WTC11 (cell line): Measurements from ENCODE around the gene BBS9. TPM values are rescaled to one million over a fixed set of nuclear protein-coding genes. Genes with fewer than 3 reads are reported as not detected.
"Not testable (repeated sequence)": the region's sequence is repeated elsewhere in the genome, so short reads cannot be mapped to it uniquely, and the experiment has no call there.

Experiments used
- ATAC-seq: fragments of 200-7000 bp; cut with Tn5 transposase; 2 replicates; pipeline ENCODE4 v1.10.0; 2021; ENCODE audit warnings: mild to moderate bottlenecking, moderate library complexity
- CTCF ChIA-PET: fragments of 300-600 bp; sonication (Branson Sonifier 250); formaldehyde crosslinking; loops from one replicate; lab custom pipeline; 2021; ENCODE audit warnings: antibody characterized with exemption; lab: Charles Lee
- POLR2A ChIA-PET: fragments of 350-600 bp; sonication (Branson Sonifier 250); formaldehyde crosslinking; loops from one replicate; lab custom pipeline; 2021; ENCODE audit warnings: antibody characterized with exemption; lab: Charles Lee
- DNase-seq: peaks from one replicate; pipeline ENCODE4 v3.0.0; 2021; ENCODE audit warnings: low spot score
- H3K27ac Mint-ChIP-seq: 2 replicates; pipeline ENCODE4 v1.8.0; 2021; ENCODE audit warnings: mixed read lengths
- H3K27me3 Mint-ChIP-seq: 2 replicates; pipeline ENCODE4 v1.8.0; 2021; ENCODE audit warnings: low read depth, mild to moderate bottlenecking, moderate library complexity, mixed read lengths
- H3K36me3 Mint-ChIP-seq: 2 replicates; pipeline ENCODE4 v1.8.0; 2021; ENCODE audit warnings: mixed read lengths
- H3K4me1 Mint-ChIP-seq: 2 replicates; pipeline ENCODE4 v1.8.0; 2022; ENCODE audit warnings: mixed read lengths
- H3K4me3 Mint-ChIP-seq: 2 replicates; pipeline ENCODE4 v1.8.0; 2021; ENCODE audit warnings: mild to moderate bottlenecking, moderate library complexity, mixed read lengths
- H3K9me3 Mint-ChIP-seq: 2 replicates; pipeline ENCODE4 v1.8.0; 2021; ENCODE audit warnings: mixed read lengths
- ATF2 ChIP-seq: sonication (generic); formaldehyde crosslinking; IDR thresholded peaks from 2 replicates; pipeline ENCODE4 v1.8.1; 2022; ENCODE audit warnings: low read depth, missing genetic modification reagents, borderline replicate concordance
- ATF6 ChIP-seq: sonication (generic); formaldehyde crosslinking; IDR thresholded peaks from 2 replicates; pipeline ENCODE4 v1.8.1; 2023; ENCODE audit warnings: mild to moderate bottlenecking, missing genetic modification reagents
- CDX4 ChIP-seq: fragments of 250-450 bp; sonication (Bioruptor Pico); IDR thresholded peaks from 2 replicates; pipeline ENCODE4 v1.9.0; 2021; ENCODE audit warnings: moderate library complexity, mild to moderate bottlenecking, inconsistent platforms, borderline replicate concordance
- FOXP1 ChIP-seq: sonication (generic); formaldehyde crosslinking; IDR thresholded peaks from 2 replicates; pipeline ENCODE4 v1.8.0; 2022; ENCODE audit warnings: missing genetic modification reagents, mild to moderate bottlenecking, moderate library complexity, borderline replicate concordance
- PREB ChIP-seq: sonication (generic); formaldehyde crosslinking; IDR thresholded peaks from 2 replicates; pipeline ENCODE4 v1.8.1; 2022; ENCODE audit warnings: mild to moderate bottlenecking, missing genetic modification reagents, moderate library complexity, borderline replicate concordance
- ZNF317 ChIP-seq: sonication (generic); formaldehyde crosslinking; IDR thresholded peaks from 2 replicates; pipeline ENCODE4 v1.8.1; 2023; ENCODE audit warnings: low read depth, mild to moderate bottlenecking, moderate library complexity, missing genetic modification reagents, borderline replicate concordance
- ZNF396 ChIP-seq: fragments of 250-450 bp; sonication (Bioruptor Pico); IDR thresholded peaks from 2 replicates; pipeline ENCODE4 v1.8.0; 2021; ENCODE audit warnings: mild to moderate bottlenecking, moderate library complexity, borderline replicate concordance
- ZNF671 ChIP-seq: fragments of 250-450 bp; sonication (Bioruptor Pico); IDR thresholded peaks from 2 replicates; pipeline ENCODE4 v1.8.0; 2021; ENCODE audit warnings: mild to moderate bottlenecking
- total RNA-seq: library from RNA; stranded (reverse); gene quantifications from 3 replicates; pipeline ENCODE4 v1.2.3, GENCODE V29; 2021
- TF ChIP-seq, protein P1 (sequence below): sonication (generic); formaldehyde crosslinking; IDR thresholded peaks from 2 replicates; pipeline ENCODE4 v1.8.0; 2023; ENCODE audit warnings: missing genetic modification reagents, mild to moderate bottlenecking, borderline replicate concordance
- TF ChIP-seq, protein P2 (sequence below): fragments of 250-450 bp; sonication (Bioruptor Pico); conservative IDR thresholded peaks from 2 replicates; pipeline ENCODE4 v1.9.0; 2021; ENCODE audit warnings: mild to moderate bottlenecking
- TF ChIP-seq, protein P3 (sequence below): sonication (generic); formaldehyde crosslinking; IDR thresholded peaks from 2 replicates; pipeline ENCODE4 v1.8.1; 2023; ENCODE audit warnings: mild to moderate bottlenecking, missing genetic modification reagents, moderate library complexity

Gene BBS9
- total RNA-seq, 1 experiment from 2014 or later: 56.6 TPM

GRCh38 chr7:33300742-33301141 is 171.4 kb downstream of the BBS9 start (continued):
- TF ChIP-seq PREB (CRISPR knock-in tag) (no peak), FOXP1 (CRISPR knock-in tag) (no peak), ATF2 (CRISPR knock-in tag) (no peak), ATF6 (CRISPR knock-in tag) (no peak), ZNF396 (CRISPR knock-in tag) (no peak), CDX4 (no peak), ZNF671 (CRISPR knock-in tag) (no peak), ZNF317 (CRISPR knock-in tag) (no peak)
- TF ChIP-seq, protein P1, sequence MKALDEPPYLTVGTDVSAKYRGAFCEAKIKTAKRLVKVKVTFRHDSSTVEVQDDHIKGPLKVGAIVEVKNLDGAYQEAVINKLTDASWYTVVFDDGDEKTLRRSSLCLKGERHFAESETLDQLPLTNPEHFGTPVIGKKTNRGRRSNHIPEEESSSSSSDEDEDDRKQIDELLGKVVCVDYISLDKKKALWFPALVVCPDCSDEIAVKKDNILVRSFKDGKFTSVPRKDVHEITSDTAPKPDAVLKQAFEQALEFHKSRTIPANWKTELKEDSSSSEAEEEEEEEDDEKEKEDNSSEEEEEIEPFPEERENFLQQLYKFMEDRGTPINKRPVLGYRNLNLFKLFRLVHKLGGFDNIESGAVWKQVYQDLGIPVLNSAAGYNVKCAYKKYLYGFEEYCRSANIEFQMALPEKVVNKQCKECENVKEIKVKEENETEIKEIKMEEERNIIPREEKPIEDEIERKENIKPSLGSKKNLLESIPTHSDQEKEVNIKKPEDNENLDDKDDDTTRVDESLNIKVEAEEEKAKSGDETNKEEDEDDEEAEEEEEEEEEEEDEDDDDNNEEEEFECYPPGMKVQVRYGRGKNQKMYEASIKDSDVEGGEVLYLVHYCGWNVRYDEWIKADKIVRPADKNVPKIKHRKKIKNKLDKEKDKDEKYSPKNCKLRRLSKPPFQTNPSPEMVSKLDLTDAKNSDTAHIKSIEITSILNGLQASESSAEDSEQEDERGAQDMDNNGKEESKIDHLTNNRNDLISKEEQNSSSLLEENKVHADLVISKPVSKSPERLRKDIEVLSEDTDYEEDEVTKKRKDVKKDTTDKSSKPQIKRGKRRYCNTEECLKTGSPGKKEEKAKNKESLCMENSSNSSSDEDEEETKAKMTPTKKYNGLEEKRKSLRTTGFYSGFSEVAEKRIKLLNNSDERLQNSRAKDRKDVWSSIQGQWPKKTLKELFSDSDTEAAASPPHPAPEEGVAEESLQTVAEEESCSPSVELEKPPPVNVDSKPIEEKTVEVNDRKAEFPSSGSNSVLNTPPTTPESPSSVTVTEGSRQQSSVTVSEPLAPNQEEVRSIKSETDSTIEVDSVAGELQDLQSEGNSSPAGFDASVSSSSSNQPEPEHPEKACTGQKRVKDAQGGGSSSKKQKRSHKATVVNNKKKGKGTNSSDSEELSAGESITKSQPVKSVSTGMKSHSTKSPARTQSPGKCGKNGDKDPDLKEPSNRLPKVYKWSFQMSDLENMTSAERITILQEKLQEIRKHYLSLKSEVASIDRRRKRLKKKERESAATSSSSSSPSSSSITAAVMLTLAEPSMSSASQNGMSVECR: no peak
- TF ChIP-seq, protein P2, sequence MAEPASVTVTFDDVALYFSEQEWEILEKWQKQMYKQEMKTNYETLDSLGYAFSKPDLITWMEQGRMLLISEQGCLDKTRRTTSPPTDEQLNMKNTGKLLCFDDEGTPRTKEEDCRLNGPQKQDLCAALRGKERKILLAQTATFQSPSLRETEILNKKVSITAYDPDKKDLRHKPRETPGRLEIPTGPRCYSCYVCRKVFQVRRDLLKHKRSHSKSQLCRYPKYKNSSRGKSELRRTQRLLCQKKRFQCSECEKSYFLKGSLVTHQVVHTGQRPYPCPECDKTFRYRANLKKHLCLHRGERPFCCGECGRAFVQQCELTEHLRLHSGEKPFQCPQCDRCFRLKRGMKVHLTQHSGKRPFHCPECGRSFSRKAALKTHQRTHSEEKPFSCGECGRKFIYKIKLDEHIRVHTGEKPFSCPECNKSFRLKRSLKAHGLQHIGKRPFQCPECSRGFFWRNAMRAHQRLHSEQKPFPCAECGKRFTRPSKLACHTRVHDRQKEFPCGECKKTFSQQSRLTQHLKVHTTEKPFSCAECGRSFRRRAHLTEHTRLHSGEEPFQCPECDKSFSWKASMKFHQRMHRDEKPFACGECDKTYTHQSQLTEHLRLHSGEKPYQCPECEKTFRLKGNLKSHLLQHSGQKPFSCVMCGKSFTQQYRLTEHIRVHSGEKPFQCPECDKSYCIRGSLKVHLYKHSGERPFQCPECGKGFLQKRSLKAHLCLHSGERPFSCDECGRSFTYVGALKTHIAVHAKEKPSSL (CRISPR knock-in tag): no peak
- TF ChIP-seq, protein P3, sequence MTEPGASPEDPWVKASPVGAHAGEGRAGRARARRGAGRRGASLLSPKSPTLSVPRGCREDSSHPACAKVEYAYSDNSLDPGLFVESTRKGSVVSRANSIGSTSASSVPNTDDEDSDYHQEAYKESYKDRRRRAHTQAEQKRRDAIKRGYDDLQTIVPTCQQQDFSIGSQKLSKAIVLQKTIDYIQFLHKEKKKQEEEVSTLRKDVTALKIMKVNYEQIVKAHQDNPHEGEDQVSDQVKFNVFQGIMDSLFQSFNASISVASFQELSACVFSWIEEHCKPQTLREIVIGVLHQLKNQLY (CRISPR knock-in tag): no peak

- H3K27me3 Mint-ChIP-seq, CTCF ChIA-PET, DNase-seq, POLR2A ChIA-PET, ATAC-seq, H3K4me1 Mint-ChIP-seq, H3K4me3 Mint-ChIP-seq, H3K27ac Mint-ChIP-seq: not testable (repeated sequence)
- Mint-ChIP-seq H3K36me3 (peaks cover 47% of the 10 kb centered on the region), H3K9me3 (peaks cover 50% of the 10 kb centered on the region)
Observed at GRCh38 chr7:33303978-33304557, 174.7 kb downstream of the BBS9 start.
